Measurements from ENCODE around the gene CDCA8. TPM values are rescaled to one million over a fixed set of nuclear protein-coding genes. Genes with fewer than 3 reads are reported as not detected.

Gene CDCA8
- 4.2 and 12.0 TPM in 2 replicates for total RNA-seq

DNA sequence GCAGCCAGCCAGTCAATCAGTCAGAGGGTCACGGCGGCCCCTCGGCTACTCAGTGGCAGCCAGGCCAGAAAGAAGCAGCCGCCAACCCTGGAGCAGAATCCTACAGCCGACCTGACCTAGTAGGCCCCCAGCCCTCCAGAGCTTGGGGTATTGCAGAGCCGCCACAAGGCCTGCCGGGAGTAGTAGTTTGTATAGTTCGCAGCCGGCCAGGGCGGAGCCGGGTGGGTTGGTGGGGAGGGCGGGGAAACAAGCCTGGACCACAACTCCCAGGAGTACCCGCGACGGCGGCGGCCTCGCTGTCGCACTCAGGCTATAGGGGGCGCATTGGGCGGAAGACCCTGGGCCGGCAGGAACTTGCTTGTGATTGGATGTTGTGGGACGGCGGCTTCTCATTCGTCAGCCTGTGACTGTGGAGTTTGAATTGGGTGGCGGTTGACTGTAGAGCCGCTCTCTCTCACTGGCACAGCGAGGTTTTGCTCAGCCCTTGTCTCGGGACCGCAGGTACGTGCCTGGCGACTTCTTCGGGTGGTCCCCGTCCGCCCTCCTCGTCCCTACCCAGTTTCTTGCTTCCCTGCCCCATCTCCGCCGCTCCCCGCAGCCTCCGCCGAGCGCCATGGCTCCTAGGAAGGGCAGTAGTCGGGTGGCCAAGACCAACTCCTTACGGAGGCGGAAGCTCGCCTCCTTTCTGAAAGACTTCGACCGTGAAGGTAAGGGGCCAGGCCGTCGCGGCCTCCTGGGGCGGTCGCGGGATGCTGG, at the start of gene CDCA8:
CDCA8 (plus strand) TSS at position 439 of the 756 bp plus-strand sequence; CDS start at position 614, 175 bp downstream.
- DNase-seq (ENCODE audit: extremely low read depth, low read depth, low spot score) = peak; percentile 72

DNA sequence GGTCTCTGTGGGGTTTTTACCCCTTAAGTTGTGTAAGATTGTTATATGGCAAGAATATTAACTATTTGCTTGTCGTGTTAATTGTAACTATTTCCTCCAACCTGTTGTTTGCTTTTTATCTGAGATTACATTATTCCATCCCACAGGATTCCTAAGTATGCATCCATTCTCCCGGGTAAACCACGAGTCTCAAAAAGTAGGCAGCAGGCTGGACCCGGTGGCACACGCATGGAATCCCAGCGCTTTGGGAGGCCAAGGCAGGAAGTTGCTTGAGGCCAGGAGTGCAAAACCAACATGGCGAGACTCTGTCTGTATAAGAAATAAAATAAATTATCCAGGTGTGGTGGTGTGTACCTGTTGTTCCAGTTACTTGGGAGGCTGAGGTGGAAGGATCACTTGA, 45.0 kb upstream of the CDCA8 start:
- no peak for DNase-seq (ENCODE audit: extremely low read depth, low read depth, low spot score)

DNA sequence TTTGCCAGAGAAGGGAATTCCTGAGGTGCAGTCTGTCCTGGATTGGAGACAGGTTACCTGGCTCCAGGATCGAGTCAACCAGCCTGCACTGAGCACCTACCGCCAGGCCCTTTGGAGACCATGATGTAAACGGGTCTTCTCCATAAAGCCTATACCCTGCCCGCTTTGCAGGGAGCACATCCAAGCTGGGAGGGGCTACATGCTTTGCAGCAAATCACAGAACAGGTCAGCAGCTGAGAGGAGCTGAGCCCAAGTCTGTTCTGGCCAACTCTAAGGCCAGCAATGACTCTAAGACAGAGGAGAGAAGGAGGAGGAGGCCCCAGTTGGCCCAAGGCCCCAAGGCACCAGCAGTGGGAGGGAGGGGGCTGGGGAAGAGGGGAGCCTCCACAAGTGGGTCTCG, 42.1 kb upstream of the CDCA8 start:
- no peak for DNase-seq (ENCODE audit: extremely low read depth, low read depth, low spot score)

DNA sequence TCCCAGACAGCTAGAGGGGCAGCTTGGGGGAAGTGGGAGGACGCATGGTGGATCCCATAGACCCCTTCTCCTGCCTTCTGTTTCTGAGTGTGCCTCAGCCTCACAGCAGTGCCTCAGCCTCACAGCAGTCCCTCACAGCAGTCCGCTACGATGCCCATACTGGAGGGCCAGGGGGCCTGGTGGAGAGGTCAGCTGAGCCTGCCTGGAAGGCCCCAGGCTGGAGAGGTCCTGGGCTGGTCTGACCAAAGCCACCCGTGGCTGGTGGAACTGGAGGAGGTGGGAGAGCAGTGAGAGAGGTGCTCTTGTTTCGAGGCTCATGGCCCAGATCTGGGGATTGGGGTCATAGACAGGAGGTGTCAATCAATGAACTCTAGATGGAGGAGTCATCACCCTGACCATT, 41.6 kb upstream of the CDCA8 start:
- DNase-seq (ENCODE audit: extremely low read depth, low read depth, low spot score) = no peak

DNA sequence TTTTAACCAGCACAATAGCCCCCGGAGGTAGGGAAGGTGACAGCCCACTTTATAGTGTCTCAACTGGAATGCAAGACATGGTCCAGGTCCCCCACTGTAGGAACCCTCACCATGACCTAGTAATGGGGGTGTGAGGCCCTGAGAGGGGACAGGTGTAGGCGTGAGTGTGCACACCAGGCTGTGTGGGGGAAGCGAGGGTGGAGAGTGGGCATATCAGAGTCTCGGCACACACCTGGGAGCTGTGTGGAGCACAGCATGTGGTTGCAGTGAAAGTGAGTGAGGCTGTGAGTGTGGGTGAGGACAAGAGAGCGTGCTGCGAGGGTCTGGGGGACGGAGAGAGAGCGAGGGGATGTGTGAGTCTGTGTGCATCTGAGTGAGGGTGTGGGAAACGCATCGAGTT, 40.5 kb upstream of the CDCA8 start:
- DNase-seq (ENCODE audit: extremely low read depth, low read depth, low spot score) = no peak

DNA sequence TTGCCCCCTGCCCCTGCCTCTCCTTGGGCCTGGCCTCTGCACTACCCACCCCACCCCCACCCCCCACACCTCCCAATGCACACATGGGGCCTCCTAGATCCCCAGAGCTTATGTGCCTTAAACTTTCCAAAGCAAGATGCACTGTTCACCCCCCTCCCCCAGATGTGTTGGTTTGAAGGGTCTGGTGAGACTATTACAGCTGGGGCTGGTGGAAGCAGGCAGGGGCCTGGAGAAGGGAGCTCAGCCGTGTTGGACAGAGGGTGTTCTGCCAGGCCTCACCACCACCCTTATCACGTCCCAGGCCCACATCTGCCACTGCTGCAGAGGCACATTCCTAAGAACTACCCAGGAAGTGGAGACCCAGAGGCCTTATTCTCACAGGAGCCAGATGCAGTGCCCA, 39.3 kb upstream of the CDCA8 start:
- no peak for DNase-seq (ENCODE audit: extremely low read depth, low read depth, low spot score)

DNA sequence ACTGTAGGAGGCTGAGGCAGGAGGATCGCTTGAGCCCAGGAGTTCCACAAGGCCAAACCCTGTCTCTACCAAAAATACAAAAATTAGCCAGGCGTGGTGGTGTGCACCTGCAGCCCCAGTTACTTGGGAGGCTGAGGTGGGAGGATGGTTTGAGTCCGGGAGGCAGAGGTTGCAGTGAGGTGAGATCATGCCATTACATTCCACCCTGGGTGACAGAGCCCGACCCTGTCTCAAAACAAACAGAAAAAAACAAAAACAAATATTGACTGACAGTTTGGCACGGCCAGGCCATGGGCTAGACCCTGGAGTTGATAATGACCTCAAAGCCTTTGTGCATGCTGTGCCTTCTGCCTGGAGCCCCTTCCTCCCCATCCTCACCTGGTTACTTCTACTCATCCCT, 38.4 kb upstream of the CDCA8 start:
- no peak for DNase-seq (ENCODE audit: extremely low read depth, low read depth, low spot score)

DNA sequence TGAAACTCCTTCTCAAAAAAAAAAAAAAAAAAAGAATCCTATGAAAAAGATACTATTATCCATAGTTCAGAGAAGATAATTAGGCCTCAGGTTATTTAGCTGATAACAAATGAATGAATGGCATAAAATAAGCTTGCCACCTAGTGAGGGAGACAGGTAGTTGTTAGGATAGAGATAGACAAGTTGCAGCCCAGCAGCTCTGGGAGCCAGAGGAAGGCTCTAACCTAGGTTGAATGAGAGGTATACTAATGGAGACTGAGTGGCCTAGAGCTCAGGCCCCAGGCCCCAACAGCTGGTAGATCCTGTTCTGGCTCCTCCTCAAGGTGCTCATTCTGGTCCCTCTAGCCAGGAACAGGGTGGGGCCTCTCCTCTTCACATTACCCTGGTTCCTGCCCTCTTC, 37.0 kb upstream of the CDCA8 start:
- no peak for DNase-seq (ENCODE audit: extremely low read depth, low read depth, low spot score)

DNA sequence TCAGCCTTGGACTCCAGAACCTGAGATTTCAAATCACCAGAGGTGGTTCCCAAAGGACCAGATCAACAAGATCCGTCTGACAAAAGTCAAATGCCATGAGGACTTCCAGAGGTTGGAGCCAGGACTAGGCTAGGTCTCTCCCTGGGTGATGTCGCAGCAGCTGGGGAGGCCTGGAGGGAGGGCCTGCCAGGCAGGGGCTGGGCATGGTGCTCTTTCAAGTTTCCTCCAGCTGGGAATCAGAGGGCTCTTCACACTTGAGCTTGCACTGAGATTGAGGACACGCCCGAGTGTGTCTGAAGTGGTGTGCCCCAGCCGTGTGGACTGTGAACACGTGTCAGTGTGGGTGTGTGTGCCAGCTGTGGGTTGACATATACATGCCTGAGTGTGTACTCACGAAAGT, 36.3 kb upstream of the CDCA8 start:
- no peak for DNase-seq (ENCODE audit: extremely low read depth, low read depth, low spot score)

DNA sequence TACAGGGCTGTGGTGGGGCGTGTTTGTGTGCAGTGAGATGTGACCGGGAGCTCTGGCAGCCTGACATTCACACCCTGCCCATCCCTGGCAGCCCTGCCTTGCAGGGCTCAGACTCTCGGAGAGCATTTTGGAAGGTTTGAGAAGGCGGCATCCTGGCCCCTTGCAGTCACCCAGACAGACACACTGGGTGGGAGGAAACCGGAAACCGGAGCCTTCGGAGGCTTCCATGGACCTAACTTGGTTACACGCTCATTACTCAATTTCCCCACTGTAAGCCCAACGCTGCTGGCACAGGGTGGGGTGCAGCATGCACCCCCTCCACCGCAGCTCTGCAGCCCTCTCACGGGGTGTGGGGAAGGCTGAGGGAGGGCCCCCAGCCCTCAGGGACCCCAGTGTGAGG, 35.4 kb upstream of the CDCA8 start:
- no peak for DNase-seq (ENCODE audit: extremely low read depth, low read depth, low spot score)

DNA sequence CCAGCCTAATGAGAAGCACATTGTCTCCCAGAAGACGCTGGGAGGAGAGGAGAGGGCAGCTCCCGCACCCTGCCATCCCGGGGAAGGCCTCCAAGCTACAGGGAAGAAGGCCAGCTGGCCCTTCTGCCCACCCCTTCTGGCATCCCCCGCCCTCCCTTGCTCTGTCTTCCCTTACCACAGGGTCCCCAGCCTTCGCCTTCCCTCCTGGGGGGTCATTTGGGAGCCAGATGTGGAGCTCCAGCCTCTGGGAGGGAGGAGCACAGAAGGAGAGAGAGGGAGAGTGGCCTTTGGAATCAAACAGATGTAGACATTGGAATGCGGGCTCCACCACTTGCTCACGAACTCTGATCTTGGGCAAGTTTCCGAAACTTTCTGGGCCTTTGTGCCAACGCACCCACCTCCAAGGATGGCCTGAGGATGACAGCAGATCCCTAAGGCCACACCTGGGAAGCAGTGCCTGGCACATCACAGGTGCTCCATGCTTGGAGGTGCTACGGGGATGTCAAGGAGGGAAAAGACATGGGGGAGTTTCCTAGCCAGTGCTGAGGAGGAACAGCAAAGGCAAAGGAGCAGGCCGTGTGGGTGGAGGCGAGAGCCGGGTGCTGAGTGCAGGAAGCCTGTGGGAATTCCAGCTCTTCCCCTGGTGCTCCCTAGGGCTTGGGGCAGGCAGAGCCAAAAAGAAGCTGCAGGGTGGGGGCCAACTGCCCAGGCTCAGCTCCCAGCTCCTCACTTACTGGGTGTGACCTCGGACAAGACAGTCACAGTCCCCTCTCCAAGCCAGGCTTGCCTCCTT, 34.5 kb upstream of the CDCA8 start:
- no peak for DNase-seq (ENCODE audit: extremely low read depth, low read depth, low spot score)

DNA sequence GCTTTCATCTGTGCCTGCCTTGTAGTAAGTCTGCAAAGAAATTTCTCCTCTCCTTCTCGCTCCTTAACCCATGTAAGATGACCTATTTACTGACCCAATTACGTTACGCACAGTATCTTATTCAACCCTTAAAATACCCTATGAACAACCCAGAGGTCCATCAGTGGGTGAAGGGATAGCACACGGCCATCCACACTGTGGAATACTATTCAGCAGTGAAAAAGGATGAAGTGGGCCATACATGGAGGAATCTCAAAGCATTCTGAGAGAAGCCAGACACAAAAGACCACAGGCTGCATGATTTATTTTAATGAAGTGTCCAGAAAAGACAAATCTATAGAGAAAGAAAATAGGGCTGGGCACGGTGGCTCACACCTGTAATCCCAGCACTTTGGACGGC, 33.8 kb upstream of the CDCA8 start:
- DNase-seq (ENCODE audit: extremely low read depth, low read depth, low spot score) = no peak

DNA sequence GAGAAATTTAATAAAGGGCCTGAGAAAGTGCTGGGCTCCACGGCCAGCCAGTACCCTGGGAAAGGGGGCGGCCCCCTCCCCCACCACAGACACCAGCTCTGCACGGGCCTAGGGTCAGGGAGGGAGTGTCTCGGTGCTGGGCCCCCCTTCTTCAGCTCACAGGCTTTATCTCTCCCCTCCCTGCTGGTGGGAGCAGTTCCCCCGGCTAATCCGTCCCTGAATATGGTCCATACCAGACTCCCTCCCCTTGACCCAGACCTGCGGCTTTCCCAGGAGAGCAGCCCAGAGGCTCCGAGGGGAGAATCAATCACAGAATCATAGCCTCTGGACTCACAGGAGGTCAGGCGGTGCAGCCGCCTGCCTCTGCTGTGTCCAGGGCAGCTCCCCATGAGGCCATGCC, 31.7 kb upstream of the CDCA8 start:
- no peak for DNase-seq (ENCODE audit: extremely low read depth, low read depth, low spot score)

DNA sequence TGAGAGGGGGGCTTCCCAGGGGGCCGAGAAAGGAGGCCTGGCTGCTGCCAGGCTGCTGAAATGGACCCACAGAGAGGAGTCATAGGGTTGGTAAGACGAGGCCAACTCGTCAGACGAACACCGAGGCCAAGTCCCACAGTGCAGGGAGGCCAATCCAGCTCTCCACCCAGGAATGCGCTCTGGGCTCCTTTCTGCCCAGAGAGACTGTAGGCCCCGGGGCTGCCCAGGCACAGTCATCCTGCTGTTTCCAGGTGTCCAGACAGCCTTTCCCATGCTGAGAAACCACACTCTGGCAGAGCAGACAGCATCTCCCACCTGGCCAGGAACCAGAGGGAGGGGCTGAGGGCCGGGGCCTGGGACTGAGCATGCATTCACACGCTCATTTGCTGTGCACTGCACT, 30.9 kb upstream of the CDCA8 start:
- no peak for DNase-seq (ENCODE audit: extremely low read depth, low read depth, low spot score)

DNA sequence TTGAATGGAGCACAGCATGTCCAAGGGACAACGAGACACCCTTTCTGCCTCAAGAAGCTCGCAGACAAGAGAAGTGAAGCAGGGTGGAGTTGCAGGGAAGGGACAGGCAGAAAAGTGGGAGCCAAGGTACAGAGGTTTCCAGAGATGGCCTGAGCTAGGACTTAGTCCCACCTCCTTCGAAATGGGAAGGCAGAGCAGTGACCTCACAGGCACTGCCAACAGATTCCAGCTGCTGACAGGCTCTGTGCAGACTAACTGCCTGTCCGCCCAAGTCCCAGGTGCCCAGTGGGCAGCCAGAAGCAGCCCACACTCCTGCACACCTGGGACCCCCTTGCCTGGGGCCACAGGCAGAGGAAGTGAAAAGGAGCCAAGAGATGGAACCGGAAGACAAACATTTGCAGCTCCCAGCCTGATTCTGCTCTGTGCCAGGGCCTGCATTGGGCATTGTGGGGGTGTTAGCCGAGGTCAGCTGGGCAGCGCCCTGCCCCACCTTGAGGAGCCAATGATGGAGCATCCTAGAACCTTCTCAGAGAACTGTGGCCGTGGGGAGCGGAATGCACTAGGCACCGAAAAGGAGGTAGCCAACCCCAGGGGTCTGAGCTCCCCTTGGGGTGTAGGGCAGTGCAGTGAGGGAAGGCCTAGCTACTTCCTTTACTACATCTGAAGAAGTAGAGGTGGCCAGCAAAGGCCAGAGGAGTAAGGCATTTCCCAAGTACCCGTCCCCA, 30.1 kb upstream of the CDCA8 start:
- DNase-seq (ENCODE audit: extremely low read depth, low read depth, low spot score) = no peak

DNA sequence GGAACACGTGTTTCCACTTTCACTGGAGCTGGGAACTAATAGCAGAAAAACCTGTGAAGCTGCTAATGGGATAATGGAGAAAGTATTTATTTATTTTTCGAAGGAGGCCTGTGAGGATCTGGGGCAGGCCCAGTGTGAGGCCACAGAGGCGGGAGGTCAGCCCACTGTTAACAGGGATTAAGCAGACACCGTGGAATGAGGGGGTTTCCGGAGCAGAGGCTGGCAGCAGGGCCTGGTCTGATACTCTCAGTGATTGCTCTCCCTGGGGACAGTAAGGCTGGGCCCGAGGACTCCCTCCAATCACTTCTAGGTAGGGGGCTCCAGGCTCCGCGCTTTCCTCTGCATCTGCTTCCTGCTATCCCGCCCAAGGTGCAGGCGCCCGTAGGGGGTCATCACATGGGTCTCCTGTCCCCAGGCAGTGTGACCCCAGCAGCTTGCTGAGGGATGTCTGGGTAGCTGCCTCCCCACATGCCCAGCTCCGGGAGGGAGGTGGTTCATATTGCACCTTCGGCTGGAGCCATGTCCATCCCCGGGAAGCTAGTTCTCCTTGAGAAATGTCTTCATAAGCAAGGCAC, 28.8 kb upstream of the CDCA8 start:
- DNase-seq (ENCODE audit: extremely low read depth, low read depth, low spot score) = no peak

DNA sequence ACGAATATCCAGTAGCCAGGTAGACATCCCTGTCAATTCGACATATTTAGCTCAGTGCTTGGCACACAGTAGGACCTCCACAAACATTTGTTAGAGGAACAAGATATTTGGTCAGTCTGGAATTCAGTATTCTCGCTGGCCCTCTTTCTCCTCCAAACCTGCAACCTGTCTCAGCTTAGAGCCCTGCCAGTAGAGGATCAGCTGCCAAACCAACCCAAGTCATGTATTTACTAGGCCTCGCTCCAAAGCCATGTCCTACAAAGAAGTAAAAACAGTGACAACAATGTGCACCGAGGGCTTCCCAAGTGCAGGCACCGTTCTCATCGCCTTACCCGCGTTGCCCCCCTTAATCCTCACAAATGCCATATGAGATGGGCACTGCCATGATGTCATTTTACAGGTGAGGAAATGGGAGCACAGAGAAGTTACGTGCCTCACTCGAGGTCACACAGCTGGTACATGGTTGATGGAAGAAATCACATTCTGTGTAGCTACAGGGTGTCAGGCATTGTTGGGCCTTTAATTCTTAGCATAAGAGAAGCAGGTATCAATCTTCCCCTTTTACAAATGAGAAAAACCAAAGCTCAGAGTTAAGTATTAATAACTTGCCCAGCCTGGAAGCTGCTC, 26.0 kb upstream of the CDCA8 start:
- no peak for DNase-seq (ENCODE audit: extremely low read depth, low read depth, low spot score)

DNA sequence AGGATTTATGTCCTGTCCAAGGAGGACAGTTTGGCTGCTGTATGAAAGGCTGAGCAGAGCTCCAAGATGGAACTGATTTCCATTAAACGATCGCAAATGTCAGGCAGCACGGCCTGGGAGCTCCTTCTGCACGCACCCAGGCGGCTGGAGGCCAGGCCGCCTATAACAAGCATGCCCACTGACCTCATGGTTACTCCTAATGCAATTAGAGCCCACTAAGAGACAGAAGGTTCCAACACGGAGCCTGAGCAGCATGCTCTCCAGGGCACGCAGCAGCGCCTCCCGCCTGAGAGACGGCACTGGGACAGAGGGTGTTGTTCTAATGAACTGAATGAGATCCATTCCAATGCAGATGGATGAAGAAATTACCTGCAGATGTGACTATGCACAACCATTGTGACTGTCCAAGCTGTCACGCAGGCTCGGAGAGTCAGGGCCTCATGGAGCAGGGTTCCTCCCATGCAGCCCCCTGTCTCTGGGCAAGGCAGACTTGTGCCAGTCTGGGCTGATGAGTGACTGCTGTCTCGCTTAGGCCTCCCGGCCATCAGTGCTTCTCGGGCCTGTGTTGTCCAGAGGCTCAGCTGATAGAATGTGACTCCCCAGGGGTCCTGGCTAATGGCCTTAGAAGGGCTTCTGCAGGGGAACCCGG, 25.2 kb upstream of the CDCA8 start:
- DNase-seq (ENCODE audit: extremely low read depth, low read depth, low spot score) = no peak

DNA sequence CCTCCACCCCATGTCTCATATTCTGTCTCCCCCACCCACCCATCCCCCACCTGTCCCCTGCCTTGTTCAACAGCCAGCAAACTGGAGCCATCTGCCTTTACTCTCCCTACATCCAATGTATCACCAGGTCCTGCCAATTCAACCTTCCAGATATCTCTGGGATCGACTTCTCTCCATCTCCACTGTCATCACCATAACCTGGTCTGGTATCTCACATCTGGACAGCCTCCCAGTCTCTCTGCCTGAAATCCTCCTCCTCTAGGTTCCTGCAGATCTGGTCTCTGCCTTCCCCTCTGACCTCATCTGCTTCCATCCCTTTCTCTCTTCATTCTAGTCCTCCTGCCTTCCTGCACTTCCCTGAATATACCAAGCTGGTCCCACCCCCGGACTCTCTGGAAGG, 22.2 kb upstream of the CDCA8 start:
- DNase-seq (ENCODE audit: extremely low read depth, low read depth, low spot score) = no peak

DNA sequence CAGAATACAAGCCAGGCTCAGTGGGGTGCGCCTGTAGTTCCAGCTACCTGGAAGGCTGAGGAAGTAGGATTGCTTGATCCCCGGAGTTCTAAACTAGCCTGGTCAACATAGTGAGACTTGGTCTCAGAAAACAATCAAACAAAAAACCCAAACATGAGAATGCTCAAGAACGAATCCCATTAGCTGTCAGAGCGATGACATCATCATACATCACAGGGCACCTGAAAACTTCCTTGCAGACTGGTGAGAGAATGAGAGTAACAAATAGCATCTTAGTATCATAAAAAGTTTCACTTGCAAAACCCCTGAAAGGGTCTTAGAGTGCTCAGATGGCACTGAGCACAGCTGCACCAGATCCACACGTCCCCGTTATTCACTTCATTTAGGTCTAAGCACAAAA, 21.1 kb upstream of the CDCA8 start:
- DNase-seq (ENCODE audit: extremely low read depth, low read depth, low spot score) = no peak
